Endometrial microvascular endothelial cells (primary cell): Measurements from ENCODE around the gene TMEM40. TPM values are rescaled to one million over a fixed set of nuclear protein-coding genes. Genes with fewer than 3 reads are reported as not detected.
"Not testable (repeated sequence)": the region's sequence is repeated elsewhere in the genome, so short reads cannot be mapped to it uniquely, and the experiment has no call there.

Experiments
- in situ Hi-C: cut with HindIII; loops from 2 replicates; pipeline ENCODE4 v1.10.0; 2017; ENCODE audit warnings: low sequenced_read_pairs, low pct_unique_long_range_greater_than_20kb; ENCODE audit errors: inconsistent ontology term
- total RNA-seq: library from RNA; depleted of rRNA; stranded (reverse); fragments of >200 nt; gene quantifications from one replicate; pipeline ENCODE4 v1.2.3, GENCODE V29; 2015; ENCODE audit errors: inconsistent ontology term

Gene TMEM40
- total RNA-seq, 1 donor from 2014 or later: not detected

DNA sequence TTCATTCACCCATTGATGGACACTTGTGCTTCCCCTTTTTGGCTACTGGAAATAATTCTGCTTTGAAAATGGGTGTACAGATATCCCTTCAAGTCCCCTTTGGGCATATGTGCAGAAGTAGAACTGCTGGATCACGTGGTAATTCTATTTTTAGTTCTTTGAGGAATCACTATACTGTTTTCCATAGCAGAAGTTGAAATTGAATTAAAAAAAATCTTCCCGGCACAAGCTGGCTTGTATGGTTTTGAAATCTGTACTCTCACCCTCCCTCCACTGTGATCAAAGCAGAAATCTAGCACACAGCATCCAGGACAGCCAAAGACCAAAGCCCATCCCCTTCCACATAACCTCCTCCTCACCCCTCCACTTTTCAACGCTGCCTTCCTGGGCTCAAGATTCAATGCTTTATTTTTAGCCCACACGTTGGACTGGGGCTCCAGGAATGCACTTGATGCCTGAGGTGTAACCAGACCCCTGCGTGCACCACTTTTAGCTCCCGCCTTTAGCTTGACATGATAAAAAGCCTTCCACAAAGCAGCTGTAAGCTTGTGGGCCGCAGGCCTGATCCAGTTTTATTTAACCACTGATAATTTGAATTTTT is 29.9 kb downstream of the TMEM40 start:
- in situ Hi-C loops: no loop called here

DNA sequence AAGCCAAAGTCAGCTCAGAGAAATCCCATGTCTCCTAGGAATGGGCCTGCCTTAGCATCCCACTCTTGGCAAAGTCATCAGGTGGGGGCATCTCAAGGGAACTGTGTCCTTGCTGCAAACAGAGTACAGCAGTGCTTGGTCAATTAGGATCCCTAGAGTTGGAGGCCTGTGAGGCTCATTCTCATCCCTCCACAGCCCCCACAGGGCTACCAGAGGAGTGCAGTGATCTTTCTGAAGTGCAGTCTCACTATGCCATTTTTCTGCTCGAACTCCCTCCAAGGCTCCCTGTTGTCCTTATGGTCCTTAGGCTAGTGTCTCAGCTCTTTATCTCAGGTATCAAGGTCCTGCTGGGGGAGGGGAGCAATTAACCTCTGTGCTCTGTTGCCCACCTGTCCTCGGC is 31.1 kb downstream of the TMEM40 start:
- in situ Hi-C loops: no loop called here

DNA sequence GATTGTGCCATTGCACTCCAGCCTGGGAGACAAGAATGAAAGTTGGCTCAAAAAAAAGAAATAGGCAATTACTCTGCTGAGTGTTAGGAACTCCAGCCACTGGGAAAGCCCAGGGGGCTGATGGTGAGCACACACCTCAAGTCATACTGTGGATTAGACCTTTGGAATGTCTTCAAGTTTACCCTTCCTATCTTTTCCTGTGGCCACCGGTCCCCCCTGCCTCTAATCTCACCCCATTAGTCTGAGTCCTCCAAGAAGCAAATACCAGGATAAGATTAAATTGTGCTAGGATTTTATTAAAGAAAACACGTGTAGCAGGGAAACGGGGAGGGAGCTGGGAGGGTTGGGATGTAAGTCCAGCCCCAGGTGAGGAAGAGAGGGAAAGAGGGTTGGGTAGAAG is 31.6 kb downstream of the TMEM40 start:
- in situ Hi-C loops: no loop called here

DNA sequence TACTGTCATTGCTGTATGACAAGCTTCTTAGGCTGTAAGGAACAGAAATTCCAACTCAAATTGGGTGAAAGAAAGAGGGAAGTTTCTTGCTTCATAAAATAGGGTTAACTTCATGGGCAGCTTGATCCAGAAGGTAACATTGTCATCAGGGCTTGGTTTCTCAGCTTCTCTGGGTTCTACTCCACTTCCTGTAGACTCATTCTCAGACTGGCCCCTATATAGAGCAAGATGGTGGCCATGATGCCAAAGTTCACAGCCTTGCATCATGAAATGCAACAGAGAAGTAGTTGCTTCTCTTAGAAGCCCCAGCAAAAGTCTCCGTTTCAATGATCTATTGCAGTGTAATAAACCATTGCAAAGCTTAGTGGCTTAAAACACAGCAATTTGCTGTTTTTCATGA is 33.6 kb downstream of the TMEM40 start:
- in situ Hi-C loops: no loop called here

DNA sequence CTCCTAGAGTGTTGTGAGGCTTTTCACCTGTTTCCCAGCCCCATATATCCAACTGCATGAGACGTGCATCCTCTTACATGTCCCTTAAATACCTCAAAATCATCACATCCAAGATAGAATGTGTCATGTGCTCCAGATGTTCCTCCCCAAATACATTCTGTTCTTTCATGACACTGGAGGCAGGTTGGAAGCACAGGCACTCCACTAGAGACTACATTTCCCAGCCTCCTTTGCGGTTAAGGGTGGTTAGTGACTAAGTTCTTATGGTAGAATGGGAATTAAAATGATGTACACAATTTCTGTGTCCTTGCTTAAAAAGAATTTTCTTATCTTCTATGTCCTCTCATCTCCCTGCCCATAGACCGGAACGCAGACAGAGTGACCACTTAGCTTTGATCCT is 34.3 kb downstream of the TMEM40 start:
- in situ Hi-C loops: no loop called here

DNA sequence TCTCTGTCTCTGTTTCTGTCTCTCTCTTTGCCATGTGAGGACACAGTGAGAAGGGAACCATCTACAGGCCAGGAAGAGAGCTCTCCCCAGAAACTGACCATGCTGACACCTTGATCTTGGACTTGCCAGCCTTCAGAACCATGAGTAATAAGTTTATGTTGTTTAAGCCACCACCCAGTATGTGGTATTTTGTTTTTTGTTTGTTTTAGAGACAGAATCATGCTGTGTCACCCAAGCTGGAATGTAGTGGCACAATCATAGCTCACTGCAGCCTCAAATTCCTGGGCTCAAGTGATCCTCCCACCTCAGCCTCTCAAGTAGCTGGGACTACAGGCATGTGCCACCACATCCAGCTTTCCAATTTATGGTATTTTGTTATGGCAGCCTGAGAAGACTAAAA is 35.7 kb downstream of the TMEM40 start:
- in situ Hi-C loops: not testable (repeated sequence)

DNA sequence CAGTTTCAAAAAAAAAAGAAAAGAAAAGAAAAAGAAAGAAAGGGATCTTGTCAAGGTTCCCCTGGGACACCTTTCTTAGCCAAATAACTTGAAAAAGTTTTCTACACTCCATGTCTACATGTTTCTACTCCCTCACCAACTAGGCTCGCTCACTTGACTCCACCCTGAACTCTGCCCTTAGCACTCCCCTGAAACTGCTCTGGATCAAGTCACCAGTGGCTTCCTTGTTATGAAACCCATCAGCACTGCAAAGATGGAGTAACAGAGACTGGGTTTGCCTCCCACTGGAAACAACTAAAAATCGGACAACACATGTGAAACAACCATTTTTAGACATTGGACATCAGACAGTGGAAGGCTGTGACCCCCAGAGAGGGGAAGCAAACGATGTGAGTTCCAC is 36.8 kb downstream of the TMEM40 start:
- in situ Hi-C loops: no loop called here

DNA sequence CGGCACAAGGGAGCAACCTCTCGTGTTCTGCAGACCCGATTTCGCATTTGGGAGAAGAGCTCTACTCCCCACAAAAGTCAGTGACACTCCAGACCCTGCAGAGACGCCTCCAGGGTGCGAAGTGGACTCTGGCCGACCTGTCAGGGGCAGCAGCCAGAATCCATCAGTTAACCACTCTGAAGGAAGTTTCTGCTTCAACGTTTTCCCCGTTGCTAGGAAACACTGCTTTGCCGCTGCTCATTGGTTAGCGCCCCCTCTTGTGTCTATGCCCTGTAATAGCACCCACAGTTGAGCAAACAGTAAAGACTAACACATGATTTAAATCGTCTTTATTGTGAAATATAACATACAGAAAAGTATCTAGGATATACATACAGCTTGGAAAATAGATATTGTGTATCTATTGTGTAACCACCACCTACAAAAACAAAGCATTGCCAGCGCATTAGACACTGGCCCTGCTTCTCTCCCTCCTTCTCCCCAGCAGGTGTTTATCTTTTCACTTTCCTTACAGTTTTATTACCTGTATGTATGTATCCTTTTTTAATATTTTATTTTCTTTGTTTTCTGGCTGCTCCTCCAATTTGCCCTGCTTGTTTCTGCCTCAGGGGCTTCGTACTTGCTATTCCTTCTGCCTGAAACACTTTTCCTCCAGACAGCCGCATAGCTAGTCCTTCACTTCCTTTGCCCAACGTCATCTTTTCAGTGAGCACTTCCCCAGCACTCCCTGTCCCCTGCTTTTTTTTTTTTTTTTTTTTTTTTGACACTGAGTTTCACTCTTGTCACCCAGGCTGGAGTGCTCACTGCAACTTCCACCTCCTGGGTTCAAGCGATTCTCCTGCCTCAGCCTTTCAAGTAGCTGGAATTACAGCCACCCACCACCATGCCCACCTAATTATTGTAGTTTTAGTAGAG is 38.8 kb downstream of the TMEM40 start:
- in situ Hi-C loops: no loop called here

DNA sequence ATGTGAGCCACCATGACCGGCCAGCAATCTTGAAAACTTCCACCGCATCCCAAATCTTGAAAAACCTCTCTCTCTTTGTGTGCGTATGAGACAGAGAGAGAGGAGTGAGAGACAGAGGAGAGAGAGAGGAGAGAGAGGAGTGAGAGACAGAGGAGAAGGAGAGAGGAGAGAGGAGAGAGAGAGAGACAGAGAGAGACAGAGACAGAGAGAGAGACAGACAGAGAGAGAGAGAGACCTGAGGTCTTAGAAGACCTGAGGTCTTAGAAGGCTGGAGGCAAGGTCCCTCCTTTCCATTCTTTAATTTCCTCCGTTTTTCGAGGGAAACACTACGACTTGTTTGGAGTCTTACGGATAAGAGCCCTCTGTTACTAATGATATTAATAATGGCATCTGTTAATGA is 39.5 kb downstream of the TMEM40 start:
- in situ Hi-C loops: no loop called here

DNA sequence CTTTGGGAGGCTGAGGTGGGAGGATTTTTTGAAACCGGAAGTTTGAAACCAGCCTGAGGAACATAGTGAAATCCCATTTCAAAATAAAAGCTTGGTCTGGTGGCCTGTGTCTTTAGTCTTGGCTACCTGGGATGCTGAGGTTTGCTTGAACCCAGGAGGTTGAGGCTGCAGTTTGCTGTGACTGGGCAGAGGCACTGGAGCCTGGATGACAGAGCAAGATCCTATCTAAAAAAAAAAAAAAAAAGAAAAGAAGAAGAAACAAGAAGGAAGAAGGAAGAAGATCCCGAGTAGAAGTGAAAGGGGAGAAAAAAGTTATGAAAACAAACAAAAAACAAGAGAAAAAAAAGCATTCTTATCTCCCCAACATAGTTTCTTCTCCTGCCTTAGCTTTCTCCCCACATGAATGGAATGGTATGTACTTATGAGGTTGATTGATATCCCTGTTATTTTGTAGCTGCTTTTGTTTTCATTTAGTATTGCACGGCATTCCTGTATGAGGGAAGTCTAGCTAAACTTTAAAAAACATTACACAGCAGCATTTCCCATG is 42.4 kb downstream of the TMEM40 start:
- in situ Hi-C loops: no loop called here

DNA sequence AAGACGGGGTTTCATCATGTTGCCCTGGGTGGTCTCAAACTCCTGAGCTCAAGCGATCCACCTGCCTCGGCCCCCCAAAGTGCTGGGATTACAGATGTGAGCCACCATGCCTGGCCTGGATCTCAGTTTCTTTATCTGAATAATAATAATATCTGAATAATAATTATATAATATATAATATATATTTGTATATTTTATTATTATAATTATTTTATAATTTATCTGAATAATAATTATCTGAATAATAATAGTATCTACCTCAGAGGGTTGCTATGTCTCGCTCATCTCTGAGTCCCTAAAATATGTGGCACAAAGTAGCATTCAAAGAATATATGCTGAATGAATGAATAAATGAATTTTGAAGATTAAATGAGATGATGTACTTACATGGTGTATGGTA is 44.8 kb downstream of the TMEM40 start:
- in situ Hi-C loops: no loop called here

DNA sequence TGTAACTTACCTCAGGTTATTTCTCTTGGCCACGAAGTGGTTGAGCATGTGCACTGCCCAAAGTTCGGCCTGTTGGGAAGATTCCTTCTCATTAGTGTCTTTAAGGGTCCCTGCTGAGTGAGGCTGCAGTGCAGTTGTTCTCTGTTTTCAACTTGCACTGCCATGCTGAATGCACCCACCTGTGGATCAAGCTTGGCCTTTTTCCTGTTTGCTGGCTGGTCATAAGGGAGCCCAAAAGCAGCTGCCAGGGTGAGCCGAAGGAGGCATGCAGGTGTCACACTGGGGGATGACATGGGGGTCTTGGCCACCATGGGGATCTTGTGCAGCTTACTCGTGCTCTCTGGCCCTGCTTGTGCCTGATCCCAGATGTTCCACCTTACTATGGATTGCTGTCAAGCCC is 49.0 kb downstream of the TMEM40 start:
- in situ Hi-C loops: no loop called here

DNA sequence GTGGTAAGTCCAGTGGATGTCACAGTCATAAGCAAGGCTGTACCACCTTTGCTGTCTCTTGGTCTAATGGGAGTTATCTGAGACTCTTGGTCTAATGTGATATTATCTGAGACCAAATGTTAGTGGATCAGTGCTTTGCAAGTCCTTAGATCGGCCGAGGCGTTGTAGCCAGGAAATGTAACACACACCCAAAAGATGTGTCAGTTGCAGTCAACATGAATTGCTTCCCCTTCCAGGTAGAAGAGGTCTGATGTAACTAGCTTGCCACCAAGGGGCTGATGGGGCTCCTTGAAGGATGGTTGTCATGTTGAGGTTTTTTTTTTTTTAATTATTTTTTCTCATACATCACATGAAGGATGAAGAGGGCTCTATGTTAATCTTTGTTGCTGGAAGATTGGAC is 49.7 kb downstream of the TMEM40 start:
- in situ Hi-C loops: no loop called here

DNA sequence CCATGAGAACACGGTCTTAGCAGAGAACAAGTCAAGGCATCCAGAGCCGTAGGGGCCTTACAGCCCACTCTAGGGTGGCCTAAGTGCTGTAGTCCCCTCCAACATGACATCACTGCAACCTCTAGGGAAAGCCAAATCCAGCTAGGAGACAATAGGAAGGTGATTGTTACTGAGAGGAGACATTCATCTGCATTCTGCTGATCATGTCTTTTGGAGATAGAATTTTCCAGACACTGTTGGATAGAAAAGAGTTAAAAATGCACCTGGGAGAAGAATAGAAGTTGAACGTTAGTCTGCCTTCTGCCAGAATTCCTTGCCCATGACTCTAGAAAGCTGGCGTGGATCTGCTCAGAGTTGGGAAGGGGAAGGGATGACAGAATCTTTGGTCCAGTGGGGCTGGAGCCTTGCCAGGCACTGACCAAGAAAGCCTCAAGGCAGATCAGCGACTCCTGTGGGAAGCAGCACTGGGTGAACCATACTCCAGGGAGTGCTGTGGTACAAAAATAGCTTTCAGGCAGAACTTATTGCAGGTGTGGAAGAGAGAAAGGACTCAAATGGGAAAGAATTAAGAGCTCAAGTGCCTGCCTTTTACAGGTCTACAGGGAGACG is 50.4 kb downstream of the TMEM40 start:
- in situ Hi-C loops: no loop called here

DNA sequence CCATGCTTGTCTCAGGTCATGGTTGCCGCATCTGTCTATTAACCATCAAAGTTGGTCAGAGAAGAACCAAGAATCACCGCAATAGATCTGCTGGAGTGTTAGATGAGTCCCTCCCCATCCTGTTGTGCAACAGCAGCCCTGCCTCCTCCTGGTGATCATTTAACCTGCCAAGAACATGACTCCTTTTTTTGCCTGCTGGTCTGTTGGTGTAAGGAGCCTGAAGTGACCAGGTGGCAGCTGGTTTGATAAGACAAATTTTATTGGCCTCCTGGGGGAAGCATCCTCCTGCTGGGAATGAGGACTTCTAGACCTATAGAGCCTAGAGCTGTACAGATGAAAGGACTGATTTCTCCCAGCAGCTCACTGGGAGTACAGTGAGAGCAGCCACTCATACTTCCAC is 51.6 kb downstream of the TMEM40 start:
- in situ Hi-C loops: no loop called here

DNA sequence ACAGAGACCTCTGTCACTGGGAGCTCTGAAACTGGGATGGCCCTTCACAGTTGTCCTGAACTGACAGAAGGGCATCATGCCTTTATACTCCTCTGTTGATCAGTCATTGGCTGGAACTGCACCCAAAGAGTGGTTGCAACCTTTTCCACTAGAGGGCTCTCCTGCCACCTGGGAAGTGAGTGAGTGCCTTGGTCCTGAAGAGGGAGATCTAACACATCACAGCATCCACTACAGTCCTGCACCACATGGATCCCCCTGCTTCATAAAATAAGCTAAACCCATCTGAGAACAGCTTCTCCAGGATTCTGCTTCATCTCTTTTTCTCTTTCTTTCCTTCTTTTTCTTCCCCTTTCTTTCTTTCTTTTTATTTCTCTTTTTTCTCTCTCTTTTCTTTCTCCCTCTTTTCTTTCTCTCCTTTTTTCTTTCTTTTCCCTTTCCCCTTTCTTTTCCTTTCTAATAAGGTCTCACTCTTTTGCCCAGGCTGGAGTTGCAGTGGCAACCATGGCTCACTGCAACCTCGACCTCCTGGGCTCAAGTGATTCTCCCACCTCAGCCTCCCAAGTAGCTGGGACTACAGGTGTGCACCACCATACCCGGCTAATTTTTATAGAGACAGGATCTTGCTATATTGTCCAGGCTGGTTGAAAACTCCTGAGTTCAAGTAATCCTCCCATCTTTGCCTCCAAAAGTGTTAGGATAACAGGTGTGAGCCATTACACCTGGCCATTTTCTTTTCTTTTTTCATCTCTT is 52.4 kb downstream of the TMEM40 start:
- in situ Hi-C loops: no loop called here

DNA sequence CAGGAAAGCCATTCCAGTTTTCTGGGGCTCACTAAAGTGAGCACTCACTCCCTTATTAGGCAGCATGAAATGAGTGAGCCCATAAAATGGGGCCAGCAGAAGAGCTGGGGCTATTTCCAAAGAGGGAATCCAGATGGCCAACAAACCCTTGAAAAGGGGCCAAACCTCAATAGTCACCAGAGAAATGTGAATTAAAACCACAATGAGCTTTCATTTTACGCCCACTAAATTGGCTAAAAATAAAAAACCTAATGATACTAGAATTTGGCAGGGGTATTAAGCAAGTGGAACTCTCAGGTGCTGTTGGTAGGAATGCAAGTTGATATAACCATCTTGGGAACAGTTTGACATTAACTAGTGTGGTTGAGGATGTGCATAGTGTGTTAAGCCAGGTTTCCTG is 53.1 kb downstream of the TMEM40 start:
- in situ Hi-C loops: no loop called here

DNA sequence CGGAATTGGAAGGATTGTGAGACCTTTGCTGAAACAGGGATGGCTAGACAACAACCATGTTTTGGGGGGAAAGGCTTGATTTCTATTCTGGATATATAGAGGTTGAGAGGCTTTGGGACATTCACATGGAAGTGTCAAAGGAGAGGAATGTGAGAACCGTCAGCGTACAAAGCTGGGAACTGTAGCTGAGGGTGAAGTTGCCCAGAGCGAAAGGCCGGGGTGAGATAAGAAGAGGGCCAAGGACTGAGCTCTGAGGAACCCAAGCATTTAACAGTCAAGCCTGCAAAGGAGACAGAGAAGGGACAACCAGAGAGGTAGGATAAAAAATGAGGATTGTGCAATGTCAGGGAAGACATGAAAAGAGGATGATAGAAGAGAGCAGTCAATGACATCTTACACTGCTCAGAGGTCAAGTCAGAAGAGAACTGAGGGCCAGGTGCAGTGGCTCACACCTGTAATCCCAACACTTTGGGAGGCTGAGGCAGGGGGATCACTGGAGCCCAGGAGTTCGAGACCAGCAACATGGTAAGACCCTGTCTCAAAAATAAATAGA is 53.6 kb downstream of the TMEM40 start:
- in situ Hi-C loops: no loop called here

DNA sequence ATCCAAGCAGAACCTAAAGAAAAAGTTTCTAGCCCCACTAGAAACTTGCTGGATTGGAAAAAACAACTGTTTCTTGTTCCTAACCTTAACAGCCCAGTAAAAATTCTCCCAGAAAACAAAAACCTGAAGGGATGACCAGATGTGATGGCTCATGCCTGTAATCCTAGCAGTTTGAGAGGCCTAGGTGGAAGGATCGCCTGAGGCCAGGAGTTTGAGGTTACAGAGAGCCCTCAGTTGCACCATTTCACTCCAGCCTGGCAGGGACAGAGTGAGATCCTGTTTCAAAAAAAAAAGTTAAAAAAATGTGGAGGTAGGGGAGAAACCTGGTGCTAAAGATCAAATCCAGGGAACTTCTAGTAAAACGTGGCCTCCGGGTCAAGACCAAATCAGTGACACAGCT is 56.6 kb downstream of the TMEM40 start:
- in situ Hi-C loops: no loop called here
